Measurements from ENCODE around the gene BRD8.

The BRD8 gene

GRCh38 chr5:138095100-138095907, 83.1 kb downstream of the BRD8 start:
- DNase-seq, result no peak

- no peak for DNase-seq
Observed at GRCh38 chr5:138093036-138093435, 85.4 kb downstream of the BRD8 start.

- no peak for DNase-seq
Observed at GRCh38 chr5:138092301-138092700, 86.1 kb downstream of the BRD8 start.

- DNase-seq, result no peak
Observed at GRCh38 chr5:138091685-138092084, 86.7 kb downstream of the BRD8 start.
